Activated CD8-positive, alpha-beta memory T cell treated with anti-CD3 and anti-CD28 coated beads for 4 hours (primary cell): Measurements from ENCODE around the gene BEST2.

Source experiments
- DNase-seq, 2 donors: peaks; one replicate each; pipeline ENCODE4 v3.0.0-alpha.2; 2020; ENCODE audit warnings: low read depth in 2 of 2

Gene BEST2

DNA sequence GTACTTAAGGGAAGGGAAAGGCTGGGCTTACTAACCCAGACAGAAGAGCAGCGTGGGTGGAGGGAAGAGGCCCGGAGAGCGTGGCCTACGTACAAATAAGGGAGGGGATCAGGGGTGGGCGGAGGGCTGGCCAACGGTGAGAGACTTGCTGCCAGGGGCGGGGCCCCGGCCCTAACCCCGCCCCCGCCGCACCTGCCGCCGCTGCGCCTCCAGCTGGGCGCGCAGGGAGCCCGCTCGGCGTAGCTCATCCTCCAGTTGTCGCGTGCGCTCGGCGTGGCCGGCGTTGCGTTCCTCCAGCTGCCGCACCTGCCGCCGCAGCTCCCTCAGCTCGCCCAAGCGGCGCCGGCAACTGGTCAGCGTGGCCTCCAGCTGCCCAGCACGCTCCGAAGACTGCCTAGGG is 18.1 kb downstream of the BEST2 start:
- DNase-seq = peak in 1 of 2 donors; percentile 20

DNA sequence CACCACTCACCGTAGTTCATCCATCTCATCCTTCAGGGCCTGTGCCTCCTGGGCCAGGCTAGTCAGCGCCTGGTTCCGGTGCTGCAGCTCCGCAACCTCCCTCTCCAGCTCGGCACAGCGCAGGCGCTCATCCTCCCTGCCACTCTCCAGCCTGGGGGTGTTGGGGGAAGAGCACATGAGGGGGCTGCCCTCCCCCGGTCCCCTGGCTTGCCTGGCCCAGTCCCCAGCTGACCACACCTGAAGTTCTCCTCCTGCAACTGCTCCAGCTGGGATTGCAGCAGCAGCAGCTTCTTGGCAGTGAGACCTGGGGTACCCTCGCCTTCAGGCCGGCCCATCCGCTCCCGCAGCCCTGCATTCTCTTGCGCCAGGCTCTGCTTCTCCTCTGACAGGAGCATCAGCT is 19.3 kb downstream of the BEST2 start:
- no peak for DNase-seq

DNA sequence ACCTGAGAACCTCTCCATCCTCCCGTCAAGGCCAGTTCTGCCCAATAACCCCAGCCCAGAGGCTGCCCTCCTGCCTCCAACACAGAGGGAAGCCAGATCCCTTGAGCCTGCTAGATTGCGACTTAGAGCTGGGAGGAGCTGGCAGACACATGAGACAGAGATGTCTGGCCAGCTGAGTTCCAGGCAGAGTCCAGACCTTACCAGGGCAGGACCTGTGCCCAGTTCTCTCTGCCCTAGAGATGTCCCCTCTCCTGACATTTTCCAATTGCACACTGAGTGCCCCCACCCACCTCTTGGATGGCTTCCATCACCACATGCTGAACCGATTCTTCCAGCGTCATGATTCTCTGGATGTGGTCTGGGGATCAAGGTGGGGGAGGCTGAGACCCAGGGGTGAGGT is 20.7 kb downstream of the BEST2 start:
- DNase-seq = no peak

DNA sequence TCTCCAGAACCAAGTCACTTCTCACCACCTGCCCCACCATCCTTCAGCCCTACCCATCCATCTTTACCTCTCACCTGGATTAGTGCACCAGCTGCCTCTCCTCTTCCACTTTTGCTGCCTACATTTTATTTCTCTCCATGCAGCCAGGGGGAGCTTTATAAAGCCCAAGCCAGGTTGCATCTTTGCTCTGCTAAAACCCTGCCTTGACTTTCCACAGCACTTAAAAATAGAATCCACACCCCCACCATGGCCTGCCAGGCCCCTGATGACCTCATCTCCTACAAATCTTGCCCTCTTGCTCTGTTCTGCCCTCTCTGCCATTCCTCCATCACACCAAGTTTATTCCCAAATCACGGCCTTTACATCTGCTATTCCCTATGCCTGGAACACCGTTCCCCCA is 22.0 kb downstream of the BEST2 start:
- DNase-seq = no peak

DNA sequence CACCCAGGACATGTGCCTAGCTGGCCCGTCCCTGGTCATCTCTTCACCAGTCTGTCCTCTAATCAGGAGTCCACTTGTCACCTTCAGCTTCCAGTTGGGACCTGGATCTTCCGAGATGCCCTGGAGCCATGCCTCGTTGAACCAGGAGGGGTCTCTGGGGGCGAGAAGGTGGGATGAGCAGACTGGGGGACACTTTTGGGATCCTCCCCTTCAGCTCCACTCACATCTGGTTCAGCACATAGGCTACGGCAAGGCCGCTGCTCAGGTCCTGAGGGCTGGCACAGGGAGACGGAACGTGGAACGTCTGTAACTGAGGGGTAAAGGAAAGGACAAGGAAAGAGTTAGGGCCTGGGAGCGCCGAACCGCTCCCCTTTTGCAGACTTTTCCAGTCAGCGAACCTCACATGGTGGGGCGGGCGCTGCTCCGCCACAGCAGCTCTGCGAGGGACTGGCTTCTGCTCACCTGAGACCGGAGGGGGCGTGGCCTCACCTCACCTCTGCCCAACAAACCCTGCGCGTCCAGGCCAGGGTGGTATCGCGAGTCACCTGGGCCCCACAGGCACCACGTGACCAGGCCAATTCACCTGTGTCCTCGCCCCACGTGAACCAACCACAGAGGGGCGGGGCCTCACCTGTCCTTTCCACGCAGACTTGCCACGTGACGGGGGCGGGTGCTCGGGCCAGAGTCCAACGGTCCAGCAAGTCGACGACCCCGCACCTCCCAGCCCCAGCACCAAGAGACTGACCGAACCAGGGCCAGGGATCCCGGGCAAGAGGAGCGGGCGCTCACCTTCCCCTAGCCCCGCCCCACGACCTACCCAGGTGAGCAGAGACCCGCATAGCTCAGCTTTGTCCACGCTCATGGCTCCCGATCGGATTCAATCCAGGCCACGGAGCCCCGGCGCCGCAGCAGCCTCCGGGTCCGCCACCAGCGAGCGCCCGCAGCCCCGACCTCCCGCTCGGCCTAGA is 23.3 kb downstream of the BEST2 start, which contains the start of gene HOOK2:
TSS of gene HOOK2 (minus strand) at position 965 of the 968 bp plus-strand sequence. CDS start at position 862, 103 bp downstream.
- no peak for DNase-seq

DNA sequence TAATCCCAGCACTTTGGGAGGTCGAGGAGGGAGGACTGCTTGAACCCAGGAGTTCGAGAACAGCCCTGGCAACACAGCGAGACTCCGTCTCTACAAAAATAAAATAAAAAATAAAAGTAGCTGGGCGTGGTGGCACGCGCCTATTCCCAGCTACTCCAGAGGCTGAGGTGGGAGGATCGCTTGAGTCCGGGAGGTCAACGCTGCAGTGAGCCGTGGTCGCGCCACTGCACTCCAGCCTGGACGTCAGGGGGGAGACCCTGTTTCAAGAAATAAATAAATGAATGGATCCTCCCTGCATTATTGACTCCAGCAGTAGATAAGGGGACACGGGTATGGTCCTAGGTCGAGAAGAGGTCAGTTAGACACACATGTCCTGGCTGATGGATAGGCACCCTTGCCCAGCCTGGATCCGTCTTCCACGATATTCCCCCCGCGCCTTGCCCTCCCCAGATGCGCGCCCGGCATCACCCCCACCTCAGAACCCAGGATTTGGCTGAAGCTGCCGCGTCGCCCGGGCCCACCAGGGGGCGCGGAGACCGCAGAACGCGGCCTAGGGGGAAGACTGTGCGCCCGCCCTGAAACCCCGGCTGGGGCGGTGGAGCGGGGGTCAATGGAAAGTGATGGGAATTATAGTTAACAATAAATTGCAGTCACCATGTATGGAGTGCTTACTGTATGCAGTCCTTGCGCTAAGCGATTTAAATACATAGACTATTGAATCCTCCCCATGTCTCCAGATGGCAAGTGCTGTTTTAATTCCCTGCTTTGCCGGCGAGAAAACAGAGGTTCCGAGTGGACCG is 25.8 kb downstream of the BEST2 start:
- DNase-seq = no peak

DNA sequence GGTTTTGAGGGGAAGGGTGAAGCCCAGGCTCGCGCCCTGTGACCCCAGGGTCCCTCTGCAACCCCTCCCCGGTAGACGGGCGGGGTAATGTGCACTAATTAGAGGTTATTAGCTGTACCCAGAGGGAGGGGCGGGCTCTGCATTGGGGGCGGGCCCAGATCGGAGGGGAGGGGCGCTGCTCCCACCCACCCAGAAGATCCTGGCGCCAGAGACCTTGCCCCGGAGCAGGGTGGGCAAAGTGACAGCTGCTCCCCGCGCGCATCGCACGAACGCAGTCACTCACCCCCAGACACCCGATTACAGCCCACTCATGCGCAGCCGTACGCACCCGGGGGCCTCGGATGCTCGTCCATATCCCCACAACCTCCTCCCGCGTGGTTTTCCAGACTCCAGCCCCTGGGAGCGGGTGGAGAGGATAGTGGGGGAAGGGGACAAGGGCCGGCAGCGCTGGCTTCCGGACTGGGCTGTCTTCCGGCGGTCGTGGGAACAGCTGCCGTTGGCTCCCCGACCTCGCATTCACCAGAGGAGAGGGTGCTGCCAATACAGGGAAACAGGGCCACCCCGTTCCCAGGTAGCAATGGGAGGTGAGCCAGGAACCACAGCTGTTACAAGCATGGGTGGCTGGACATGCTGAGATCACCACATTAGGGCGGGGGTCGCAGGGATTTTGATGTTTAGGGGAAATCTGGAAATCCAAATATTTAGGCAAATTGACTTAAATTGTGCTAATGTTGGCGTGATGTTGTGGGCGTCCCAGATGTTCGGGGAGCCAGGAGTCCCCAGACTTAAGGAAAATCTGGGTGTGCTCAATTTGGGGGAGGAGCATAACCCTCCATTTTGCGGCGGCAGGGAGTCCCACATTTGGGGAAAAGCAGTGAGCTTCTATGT is 26.7 kb downstream of the BEST2 start:
- no peak for DNase-seq

DNA sequence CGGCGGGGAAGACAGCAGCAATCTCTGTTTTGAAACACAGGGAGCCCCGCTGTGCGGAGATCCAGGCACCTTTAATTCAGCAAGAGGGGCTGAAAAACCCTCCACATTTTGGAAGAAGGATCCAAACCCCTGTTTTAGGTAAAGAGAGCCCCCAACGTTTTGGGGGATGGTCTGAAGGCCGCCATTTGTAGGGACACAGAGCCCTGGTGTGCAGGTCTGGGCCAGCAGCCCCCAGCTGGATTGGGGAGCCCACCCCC is 27.2 kb downstream of the BEST2 start:
- DNase-seq = no peak

DNA sequence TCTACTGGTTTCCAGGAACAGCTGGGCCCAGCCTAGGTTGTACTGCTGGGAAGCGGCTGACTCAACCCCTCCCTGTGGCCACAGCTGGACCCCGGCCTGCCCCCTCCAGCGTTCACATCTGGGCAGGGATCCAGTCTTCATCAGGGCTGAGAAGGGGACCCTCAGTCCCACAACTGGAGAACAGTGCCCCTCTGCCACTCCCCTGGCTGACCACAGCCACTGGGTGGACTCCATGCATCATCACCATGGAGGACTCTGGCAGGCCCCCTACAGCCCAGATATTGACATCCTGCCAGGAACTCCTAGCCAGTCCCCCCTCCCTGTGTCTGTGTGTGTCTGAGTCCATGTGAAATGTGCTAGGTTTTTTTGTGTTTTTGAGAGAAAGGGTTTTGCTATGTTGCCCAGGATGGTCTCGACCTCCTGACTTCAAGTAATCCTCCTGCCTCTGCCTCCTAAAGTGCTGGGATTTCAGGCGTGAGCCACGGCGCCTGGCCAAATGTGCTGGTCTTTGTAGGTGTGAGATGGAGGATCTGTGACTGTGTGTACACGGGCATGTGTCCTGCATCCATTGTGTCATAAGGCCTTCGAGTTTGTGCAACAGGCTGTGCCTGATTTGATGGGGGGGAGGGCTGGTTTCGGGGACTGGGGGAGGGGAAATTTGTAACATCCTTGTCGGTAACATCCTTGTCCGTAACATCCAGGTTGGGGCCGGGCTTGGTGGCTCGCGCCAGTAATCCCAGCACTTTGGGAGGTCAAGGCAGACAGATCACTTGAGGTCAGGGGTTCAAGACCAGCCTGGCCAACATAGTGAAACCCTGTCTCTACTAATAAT is 27.8 kb downstream of the BEST2 start:
- no peak for DNase-seq

DNA sequence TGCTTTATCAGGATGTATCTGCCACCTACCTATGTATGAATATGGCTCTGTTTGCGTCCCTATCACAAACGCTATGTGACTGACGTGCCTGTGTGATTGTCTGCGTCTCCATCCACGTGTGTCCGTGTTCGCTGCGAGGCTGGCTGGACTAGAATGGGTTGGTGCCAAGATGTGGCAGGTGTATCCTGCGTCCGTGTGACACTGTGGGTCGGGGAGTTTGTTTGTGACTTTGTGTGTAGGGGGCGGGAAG is 30.5 kb downstream of the BEST2 start:
- no peak for DNase-seq

DNA sequence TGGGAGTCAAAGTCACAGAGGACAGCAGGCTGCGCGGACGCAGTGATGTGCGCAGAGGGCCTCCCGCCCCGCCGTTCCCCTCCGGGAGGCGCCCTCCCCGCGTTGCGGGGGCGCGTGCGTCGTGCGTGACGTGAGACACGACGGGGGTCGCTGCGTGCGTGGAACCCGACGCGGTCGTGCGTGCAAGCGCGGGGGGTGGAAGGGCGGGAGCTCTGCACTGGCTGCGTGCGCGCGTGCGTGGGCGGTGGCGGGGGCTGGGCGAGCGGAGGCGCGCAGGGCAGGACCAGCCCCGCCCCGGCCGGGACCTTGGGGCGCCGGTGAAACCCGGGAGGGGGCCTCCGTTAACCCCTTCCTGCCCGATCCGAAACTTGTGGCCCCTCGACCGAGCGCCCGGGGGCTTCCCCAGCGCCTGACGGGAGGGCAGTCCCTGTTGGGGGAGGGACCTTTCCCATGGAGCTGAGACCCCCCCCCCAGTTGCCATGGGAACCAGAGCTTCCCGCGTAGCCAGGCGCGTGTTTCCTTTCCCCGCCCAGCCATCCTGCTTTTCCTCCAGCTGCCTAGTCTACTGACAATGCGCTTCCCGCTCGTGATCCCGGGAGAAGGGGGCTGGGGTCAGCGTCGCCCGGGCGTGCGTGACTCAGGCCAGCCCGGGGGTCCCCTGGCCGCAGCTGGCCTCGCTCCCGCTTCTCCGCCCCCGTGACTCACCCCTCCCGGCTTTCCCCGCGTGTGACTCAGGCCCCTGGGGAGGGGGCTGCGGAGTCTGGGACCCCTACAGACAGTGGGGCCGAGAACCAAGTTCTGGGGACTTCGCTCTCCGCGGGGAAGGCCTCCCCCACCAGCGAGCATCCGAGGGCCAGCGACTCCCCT is 31.1 kb downstream of the BEST2 start:
- DNase-seq = peak; percentile 85

DNA sequence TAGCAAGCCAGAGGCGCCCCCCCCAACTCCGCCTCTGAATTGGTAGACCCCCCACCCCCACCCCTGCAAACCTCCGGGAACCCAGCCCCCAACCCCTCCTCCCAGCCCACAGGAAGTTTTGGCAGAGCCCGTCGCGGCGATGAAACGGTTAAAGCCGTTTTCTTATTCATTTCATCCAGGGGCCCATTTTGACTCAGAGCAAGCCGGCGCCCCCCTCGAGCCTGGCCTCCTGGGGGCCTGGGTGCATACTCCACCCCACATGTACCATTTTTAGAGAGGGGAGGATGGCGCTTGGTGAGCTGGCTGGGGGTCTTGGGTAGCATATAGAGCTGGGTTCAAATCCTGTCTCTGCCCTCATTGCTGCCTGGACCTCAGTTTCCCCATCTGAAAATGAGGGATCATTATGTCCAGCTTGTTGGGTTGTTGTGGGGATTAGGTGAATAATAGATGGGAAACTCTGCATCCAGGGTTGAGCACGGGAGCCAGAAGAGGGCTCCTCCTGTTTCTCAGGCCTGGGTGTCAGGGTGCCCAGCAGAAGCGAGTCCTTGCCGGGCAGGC is 31.8 kb downstream of the BEST2 start:
- no peak for DNase-seq

DNA sequence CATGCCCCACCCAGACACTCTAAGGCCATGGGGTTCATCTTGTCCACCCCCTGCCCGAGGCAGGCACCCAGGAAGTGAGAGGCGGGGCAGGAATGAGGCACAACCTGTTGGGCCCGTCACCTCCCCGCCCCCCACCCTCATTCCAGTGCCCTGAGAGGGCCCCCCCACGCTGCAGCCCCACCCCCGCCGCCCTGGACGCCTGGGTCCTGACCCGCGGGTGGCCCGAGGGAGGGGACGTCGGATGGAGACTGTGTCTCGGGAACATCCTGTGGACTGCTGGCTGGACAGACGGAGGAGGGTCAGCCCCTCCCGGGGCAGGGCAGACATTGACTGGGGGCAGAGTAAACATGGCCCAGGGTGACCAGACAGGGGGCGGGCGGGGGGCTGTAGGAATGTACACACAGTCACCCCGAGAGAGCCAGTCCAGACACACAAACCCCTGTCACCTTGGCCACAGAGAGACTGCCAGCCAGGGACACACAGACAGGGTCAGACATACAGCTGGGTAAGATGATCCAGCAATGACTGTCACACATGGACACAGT is 32.3 kb downstream of the BEST2 start:
- no peak for DNase-seq

DNA sequence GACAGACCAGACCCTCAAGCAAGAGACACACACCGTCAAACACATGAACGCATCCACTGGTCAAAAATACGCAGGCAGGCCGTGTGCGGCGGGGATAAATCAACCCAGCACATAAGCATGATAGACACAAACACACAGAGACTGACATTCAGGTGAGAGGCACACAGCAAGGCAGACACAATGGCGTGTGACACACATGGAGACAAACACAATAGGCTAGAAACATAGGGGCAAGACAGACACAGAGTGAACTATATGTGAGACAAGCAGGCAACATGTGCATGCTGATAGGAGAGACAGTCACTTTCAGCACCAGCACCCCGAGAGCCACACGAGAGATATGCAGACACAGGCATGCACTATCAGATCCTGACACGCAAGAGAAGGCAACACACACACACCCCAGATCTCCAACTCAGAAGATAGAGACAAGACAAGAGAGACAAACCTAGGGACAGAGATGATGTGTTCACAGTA is 32.8 kb downstream of the BEST2 start:
- DNase-seq = no peak

DNA sequence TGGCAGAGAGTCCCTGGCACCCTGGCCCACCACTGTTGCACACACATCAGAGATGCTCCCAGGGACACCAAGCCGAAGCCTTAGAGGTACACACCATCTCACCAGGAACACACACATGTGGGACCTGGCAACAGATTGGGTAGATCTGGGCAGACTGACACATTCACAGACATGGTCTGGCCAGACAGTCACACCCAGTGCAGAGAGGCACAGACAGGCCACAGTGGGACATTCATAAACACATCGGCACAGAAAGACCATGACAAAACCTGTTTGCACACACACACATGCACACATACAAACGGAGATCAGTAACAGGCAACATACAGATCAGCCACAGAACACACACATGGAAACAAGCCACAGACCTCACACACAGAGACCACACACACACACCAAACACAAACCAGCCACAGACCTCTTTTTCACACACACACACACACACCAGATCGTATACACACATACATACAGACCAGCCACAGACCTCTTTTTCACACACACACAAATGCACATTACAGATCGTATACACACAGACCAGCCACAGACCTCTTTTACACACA is 33.4 kb downstream of the BEST2 start:
- DNase-seq = no peak

DNA sequence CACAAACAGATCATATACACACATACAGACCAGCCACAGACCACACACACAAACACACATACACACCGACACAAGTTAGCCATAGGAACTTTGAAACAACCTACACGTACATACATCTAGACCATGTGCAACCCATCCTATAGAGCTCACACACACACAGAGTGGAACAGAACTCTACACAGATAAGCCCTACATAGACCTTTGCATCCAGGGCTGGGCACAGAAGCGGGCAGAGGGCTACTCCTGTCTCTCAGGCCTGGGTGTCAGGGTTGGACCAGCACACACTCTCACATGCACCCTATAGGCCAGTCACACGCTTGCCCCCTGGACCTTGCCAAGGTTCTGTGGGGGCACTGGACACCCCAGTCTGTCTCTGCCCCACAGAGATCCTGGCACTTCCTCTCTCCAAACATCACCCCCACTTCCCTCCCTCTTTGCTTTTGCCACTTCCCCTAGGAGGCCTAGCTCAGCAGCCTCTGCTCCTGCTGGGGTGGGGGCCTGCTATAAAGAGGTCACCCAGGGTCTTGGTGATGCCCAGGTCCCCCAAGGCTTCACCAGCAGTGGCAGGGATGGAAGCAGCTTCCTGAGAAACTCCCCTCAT is 33.9 kb downstream of the BEST2 start:
- no peak for DNase-seq

DNA sequence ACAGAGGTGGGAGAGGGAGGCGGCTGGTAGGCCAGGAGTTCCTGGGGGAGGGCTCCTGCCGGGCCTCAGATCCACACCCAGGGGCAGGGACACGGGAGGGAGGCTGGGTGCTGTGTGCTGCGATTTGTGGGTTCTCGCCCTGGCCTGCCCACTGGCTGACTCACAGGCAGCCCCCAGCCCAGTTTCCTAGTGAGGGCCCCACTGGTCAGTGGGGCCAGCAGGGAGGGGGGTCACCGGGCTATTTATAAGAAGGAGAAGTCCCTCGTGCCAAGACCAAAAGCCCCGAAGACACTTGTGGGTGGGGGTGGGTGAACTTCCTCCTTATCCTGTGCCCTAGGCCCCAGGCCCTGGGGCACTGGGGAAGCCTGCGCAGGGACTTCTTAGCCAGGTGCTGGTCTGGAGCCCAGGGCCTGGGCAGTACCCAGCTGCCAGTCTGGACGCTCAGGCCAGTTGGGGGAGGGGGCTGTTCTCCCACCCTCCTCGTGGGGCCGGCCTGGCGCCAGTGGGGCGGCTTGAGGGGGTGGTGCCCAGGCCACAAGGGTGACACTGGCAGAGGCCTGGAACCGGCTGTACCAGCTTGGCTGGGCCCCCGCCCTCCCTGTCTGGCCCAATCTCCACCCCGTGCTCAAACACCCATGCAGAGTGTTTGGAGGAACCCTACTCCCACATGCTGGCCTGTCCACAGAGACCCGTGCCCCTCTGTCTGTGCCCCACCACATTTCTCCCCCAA is 34.7 kb downstream of the BEST2 start:
- no peak for DNase-seq

DNA sequence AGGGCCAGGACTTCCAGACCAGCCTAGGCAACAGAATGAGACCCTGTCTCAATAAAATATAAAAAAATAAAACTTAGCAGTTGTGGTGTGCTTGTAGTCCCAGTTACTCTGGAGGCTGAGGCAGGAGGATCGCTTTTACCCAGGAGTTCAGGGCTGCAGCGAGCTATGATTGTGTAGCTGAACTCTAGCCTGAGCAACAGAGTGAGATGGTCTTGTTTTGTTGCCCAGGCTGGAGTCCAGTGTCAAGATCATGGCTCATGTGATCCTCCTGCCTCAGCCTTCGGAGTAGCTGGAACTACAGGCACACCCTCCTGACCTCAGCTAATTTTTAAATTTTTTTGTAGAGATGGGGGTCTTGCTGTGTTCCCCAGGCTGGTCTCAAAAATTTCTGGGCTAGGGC is 35.4 kb downstream of the BEST2 start:
- DNase-seq = no peak
